Tongue (tissue), 2 donors: Measurements from ENCODE around the gene ST6GALNAC4. TPM values are rescaled to one million over a fixed set of nuclear protein-coding genes. Genes with fewer than 3 reads are reported as not detected.

Experiments
- DNase-seq: peaks from one replicate; pipeline ENCODE4 v3.0.0-alpha.2; 2015
- total RNA-seq: library from RNA; depleted of rRNA; stranded (reverse); fragments of >200 nt; gene quantifications from one replicate; pipeline ENCODE4 v1.2.3, GENCODE V29; 2014

Gene ST6GALNAC4
- total RNA-seq, 1 donor from 2014 or later, result 39.8 TPM

GRCh38 chr9:127929625-127929979 is 12.8 kb upstream of the ST6GALNAC4 start:
- DNase-seq, result no peak

DNA sequence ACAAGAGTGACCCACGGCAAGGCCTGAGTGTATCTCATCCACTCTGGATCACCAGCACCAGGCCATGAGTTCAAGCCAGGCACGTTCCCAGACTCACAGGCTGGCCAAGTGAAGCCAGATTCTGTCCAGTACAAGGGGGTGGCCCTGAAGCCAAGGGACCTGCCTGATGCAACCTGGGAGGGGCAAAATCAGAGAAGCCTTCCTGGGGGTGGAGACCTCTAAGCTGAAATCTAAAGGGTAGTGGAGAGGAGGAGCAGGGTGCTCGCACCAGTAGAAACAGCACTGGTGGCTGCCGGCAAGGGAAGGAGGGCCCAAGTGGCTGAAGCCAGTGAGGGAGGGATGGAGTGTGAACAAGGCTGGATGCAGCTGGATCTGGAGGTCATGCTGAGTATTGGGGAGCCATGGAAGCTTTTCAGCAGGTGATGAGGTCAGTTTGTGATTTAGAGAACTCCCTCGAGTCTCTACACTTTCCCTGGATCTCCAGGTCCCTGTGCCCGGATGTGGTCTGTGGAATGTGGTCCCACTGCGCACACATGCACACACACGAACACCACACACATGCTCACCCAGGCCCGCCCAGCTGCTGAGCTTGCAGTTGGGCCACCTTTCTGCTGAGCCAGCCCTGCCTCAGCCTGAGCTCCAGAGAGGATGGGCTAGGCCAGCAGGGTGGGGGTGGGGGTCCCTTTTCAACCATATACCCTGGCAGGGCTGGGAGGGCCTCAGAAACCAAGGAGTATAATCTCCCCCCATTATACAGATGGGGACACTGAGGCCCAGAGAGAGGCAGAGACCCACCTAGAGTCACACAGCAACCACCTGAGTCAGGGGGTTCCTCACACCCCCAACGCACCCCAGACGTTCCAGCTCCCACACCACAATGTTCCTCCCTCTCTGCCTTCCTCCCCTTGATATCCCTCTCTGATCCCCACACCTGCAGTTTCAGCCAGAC is 12.1 kb upstream of the ST6GALNAC4 start:
- DNase-seq, result no peak

- no peak for DNase-seq
Measured at GRCh38 chr9:127927988-127928675, 11.3 kb upstream of the ST6GALNAC4 start.

GRCh38 chr9:127927201-127927987 is 10.6 kb upstream of the ST6GALNAC4 start:
- DNase-seq, result no peak

GRCh38 chr9:127926906-127927200 is 10.0 kb upstream of the ST6GALNAC4 start:
- no peak for DNase-seq

DNA sequence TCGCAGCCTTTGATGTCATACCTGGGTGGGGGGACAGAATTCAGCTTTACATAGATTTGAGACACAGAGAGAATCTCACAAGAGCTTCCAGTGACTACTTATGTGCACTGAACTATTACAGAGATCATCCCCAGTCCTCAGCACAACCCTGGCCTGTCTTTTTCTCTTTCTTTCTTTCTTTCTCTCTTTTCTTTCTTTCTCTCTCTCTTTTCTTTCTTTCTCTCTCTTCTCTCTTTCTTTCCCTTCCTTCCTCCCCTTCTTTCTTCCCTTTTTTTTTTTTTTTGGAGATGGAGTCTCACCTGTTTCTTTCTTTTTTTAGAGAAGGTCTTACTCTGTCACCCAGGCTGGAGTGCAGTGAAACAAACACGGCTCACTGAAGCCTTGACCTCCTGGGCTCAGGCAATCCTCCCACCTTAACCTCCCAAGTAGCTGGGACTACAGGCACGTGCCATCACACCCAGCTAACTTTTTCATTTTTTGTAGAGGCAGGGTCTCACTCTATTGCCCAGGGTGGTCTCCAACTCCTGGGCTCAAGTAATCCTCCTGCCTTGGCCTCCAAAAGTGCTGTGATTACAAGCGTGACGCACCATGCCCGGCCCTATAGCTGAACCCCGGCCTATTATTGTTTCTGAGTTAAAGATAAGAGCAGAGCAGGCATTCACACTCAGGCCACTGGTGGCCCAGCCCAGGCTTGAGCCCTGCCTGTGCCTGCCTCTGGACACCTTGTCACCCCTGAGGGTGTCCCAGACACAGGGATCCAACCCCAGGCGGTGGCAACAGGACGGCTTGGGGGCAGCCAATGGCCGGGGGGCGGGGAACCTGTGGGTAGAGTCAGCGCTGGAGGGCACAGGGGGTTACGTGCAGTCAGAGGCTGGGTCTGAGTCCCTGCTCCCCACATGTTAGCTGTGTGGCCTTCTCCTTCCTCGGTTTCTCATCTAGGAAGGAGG is 9.4 kb upstream of the ST6GALNAC4 start:
- DNase-seq, result no peak

- DNase-seq, result no peak
Measured at GRCh38 chr9:127924736-127925444, 8.0 kb upstream of the ST6GALNAC4 start.

DNA sequence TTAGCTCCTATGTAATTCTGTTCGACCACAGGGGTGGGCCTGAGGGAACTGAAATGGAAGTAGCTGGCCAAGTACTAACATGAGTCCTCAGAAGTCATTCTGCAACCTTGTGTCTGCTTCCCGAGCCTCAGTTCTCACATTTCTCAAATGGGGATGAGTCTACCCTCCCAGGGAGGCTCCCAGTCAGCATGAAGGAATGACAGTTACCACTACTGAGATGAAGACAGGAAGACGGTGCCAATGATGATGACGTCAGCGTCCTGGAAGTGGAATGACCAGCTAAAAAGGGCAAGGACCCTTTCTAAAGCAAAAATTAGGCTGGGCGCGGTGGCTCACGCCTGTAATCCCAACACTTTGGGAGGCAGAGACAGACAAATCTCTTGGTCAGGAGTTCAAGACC is 6.9 kb upstream of the ST6GALNAC4 start:
- DNase-seq, result no peak

GRCh38 chr9:127923046-127923445 is 6.2 kb upstream of the ST6GALNAC4 start:
- no peak for DNase-seq

DNA sequence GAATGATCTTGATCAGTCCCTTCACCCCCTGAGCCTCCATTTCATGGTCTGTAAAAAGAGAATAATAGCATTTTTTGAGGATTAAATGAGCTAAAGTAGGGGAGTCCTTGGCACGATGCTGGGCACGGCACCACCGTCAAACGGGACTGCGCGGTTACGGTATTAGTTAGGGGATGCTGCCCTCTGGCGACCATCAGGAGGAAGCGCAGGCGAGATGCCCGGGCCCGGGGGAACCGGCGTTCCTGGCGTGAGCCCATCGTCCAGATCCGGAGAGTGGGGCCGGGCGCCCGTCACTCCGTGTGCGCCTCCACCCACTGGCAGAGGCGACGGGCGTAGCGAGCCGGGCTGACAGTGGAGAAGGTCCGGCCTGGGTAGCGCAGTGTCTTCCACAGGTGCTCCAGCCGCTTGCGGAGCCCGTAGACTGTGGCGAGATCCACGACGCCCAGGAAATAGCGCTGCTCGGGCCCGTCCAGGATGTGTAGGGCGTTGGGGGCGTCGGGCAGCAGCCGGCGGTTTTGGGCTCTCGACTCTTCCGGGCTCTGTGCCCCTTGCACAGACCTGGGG is 4.8 kb upstream of the ST6GALNAC4 start:
- DNase-seq, result peak; percentile 72

- DNase-seq, result no peak
Measured at GRCh38 chr9:127920794-127921193, 4.0 kb upstream of the ST6GALNAC4 start.

- no peak for DNase-seq
Measured at GRCh38 chr9:127919253-127919815, 2.5 kb upstream of the ST6GALNAC4 start.

DNA sequence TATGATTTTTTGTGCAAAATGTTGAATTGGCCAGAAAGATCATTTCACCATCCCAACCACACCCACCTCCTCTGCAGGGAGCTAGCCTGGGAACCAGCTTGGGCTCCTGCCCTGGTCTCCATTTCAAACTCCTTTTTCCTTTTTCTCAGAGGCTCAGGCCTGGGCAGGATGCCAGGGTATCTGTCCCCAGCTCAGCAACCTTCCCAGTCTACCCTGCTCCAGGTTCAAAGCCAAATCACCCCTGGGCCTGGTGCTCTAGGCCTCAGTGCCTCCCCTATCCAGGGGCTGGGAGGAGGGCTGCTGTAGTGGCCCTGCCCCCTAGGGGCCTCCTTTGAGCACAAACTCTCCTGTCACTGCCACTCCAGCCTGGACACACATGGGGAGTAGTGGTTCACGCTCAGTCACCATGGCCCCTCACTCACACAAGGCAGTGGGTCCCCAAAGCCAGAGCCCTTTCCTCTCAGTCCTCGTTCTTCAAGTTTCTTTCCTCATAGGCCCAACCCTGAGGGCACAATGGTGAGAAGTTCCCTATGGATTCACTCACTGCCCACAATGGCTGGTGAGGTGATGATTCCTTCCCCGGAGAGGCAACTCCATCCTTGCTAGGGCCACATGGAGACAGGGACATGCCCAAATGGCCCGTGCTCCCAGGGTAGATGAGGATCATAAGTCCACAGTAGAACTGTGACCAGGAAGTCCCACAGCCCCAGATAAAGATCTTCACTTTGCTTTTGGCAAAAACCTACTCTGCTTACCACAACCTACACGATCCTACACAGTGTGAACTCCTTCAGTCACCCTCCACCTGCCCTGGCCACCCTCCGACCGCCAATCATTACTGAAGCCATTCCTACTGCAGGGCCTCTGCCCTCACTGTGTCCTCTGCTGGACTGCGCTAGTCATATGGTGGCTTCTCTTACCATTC is 1.6 kb upstream of the ST6GALNAC4 start:
- no peak for DNase-seq

DNA sequence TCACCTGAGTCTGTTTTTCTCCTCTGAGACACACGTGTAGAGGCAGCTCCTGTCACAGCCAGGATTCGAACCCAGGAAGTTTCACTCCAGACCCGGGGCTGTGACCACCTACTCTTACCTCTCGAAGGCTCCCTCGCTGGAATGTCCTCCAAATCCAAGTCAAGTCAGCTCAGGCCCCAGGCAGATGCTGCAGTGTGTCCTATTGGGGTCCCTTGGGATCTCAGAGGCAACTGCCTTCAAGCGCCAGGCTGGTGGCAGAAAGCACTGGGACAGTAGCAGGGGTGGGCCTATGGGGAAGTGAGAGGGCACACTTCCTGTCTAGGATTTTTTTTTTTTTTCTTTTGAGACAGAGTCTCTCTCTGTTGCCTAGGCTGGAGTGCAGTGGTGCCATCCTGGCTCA is 762 bp upstream of the ST6GALNAC4 start:
- DNase-seq, result no peak

DNA sequence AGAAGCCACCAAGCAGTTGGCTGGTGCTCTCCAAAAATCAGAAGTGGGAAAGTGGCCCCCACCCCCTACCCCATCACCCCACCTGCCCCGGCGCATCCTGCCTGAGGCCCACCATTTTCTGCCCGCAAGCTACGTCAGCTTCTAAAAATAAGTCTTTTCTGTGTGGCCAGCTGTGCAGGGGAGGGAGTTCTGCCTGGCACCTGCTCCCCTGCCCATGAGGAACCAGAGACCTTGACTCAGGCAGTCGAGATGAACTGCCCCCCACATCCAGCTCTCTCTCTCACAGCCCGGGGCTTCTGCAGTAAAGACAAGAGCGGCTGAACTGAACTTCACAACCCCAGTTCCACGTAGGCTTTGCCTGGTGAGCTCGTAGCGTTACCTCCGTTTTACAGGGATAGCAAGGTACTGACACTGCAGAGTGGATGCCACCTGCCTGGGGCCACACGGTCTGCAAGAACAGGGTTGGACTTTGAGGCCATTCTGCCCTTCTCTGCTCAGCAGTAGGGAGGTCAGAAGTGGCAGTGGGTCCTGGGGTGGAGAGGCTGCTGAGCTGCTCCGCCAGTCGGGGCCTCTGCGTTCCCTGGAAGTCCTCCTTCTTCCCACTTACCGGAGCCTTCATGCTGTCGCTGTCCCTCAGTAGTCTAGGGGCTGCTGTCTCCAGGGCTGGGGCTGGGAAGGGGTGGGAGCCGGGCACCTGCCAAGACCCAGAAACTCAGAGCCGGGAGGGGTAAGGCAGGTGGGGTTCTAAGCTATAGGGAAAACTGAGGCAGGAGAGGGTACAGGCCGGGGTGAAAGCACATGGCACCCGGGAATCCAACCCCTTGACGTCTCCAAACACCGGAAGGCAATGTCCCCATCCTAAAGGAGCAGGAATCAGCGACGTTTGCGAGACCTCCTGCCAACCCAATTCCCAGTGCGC is 781 bp downstream of the ST6GALNAC4 start:
- peak; percentile 65 for DNase-seq

GRCh38 chr9:127915325-127915752 is 1.5 kb downstream of the ST6GALNAC4 start:
- DNase-seq, result no peak

- DNase-seq, result no peak
Measured at GRCh38 chr9:127913682-127914081, 3.2 kb downstream of the ST6GALNAC4 start.

DNA sequence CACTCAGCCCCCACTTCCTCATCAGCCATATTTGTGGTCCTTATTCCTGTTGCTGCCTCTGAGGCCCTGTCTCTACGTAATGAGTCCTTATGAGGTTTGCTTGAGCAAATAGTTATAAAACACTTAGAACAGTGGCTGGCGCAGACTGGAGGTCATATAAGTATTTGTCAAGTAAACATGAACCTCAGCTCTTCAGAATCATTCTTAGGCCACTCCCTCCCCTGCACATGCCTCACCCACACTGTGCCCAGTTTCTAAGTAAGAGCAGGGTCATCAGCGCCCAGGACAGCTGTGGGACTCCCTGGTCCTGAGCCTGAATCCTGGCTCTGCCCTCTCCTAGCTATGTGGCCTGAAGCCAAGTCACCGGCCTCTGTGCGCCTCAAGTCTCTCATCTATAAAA is 4.0 kb downstream of the ST6GALNAC4 start:
- no peak for DNase-seq
